ENCODE results near the gene KRT39.

KRT39 gene

DNA sequence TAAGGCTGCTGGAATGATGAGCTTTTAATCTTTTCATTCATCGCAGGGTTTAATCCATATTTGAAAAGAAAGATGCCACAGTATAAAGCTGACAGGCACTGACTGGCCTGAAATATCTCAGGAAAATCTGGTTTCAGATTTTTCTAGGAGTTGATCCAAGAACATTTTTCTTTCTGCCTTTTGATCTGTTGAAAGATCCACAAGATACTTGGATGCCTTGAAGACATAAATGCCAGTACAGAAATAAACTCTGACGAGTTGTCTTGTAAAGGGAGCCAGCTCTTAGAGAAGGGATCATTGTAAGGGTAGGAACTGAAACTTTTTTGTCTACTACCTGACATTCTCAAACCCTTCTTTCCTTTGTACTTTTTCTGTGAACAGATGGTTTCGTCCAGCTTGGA is 56.3 kb downstream of the KRT39 start:
- Histone ChIP-seq H3K27ac (no peak overlapping the region), H3K36me3 (no peaks in the 10 kb centered on the region), H3K27me3 (ENCODE audit: insufficient read depth, low read depth, severe bottlenecking) (peaks cover 33% of the 10 kb centered on the region), H3K4me3 (ENCODE audit: low read depth, low read length) (no peak overlapping the region), H3K9me3 (ENCODE audit: severe bottlenecking) (no peaks in the 10 kb centered on the region)
- TF ChIP-seq, protein P1, sequence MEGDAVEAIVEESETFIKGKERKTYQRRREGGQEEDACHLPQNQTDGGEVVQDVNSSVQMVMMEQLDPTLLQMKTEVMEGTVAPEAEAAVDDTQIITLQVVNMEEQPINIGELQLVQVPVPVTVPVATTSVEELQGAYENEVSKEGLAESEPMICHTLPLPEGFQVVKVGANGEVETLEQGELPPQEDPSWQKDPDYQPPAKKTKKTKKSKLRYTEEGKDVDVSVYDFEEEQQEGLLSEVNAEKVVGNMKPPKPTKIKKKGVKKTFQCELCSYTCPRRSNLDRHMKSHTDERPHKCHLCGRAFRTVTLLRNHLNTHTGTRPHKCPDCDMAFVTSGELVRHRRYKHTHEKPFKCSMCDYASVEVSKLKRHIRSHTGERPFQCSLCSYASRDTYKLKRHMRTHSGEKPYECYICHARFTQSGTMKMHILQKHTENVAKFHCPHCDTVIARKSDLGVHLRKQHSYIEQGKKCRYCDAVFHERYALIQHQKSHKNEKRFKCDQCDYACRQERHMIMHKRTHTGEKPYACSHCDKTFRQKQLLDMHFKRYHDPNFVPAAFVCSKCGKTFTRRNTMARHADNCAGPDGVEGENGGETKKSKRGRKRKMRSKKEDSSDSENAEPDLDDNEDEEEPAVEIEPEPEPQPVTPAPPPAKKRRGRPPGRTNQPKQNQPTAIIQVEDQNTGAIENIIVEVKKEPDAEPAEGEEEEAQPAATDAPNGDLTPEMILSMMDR (IDR thresholded peaks at IDR 0.05; ENCODE audit: low read depth, low read length): no peak
- DNase-seq: no peak

DNA sequence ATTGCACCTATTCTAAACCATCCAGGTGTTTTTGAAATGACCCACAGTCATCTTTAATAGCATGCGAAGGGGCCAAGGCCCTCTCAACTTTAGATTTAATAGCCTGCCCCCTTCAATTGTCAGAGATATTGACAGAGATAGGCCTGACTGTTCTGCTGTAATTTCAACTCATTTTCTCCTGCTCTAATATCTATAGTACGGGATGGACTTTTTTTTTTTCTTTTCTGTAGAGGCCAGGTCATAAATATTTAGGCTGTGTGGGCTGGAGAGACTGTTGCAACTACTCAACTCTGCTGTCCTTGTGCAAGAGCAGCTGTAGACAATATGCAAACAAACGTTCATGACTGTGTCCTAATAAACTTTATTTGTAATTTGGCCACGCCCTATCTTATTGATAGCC is 57.0 kb downstream of the KRT39 start:
- H3K27me3 ChIP-seq (ENCODE audit: insufficient read depth, low read depth, severe bottlenecking): peaks cover 40% of the 10 kb centered on the region
- no peak for DNase-seq
- no peak overlapping the region for H3K4me3 ChIP-seq (ENCODE audit: low read depth, low read length)
- H3K9me3 ChIP-seq (ENCODE audit: severe bottlenecking): no peaks in the 10 kb centered on the region
- H3K36me3 ChIP-seq: no peaks in the 10 kb centered on the region
- TF ChIP-seq, protein P1 (IDR thresholded peaks at IDR 0.05; ENCODE audit: low read depth, low read length): no peak
- H3K27ac ChIP-seq: no peak overlapping the region

DNA sequence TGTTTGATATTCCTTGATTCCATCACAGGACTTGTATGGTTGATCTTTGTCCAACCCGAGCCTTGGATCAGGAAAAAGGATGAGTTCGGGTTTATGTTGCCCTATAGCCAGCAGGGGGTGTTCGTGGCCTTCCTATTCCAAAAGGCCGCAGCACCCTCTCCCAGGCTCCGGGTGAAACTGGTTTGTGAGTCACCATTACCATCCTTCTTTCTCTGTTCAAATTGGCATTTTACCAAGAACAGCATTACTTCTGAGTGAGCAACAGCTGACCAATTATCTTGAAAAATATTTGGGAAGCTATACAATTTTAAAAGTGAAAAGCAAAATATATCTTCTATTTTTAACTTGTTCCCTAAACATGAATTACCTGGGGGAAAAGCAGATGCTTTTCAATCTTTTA is 57.4 kb downstream of the KRT39 start:
- no peaks in the 10 kb centered on the region for H3K36me3 ChIP-seq
- no peak overlapping the region for H3K27ac ChIP-seq
- H3K27me3 ChIP-seq (ENCODE audit: insufficient read depth, low read depth, severe bottlenecking): peaks cover 44% of the 10 kb centered on the region
- no peak overlapping the region for H3K4me3 ChIP-seq (ENCODE audit: low read depth, low read length)
- DNase-seq: peak; percentile 82
- no peaks in the 10 kb centered on the region for H3K9me3 ChIP-seq (ENCODE audit: severe bottlenecking)
- TF ChIP-seq, protein P1 (IDR thresholded peaks at IDR 0.05; ENCODE audit: low read depth, low read length): peak; percentile 90

Data from WERI-Rb-1 (cell line).